Measurements from ENCODE around the gene RASSF5.

The RASSF5 gene

DNA sequence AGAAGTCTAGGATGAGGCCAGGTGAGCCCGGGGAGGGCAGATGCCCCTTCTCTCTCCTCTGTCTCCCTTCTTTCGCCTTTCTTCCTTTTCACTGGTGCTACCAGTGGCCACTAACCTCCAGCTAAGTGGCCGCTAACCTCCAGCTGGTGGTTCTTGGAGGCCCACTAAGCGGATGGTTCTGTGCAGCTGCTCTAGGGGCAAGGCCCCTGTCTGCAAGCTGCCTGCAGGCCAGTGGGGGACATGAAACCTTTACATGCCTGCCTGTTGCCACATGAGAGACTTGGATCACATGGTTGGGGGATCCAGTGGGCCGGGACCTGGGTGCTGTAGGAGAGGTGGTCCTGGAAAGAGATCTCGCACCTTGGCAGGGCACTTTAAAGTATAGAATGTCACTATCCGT, 19.4 kb upstream of the RASSF5 start:
- 87 to 88% methylated on average over 7 of the region's 7 CpGs for WGBS, 2 experiments
- H3K36me3 ChIP-seq (ENCODE audit: control insufficient read depth, insufficient read depth, low read length): no peaks in the 10 kb centered on the region
- no peak overlapping the region for H3K4me3 ChIP-seq (ENCODE audit: insufficient read depth, low read depth, low read length)
- no peaks in the 10 kb centered on the region for H3K9me3 ChIP-seq (ENCODE audit: control insufficient read depth, low read length)
- no peaks in the 10 kb centered on the region for H3K27me3 ChIP-seq (ENCODE audit: control insufficient read depth, insufficient read depth, low read length, poor library complexity, severe bottlenecking)
- no peak overlapping the region for H3K27ac ChIP-seq (ENCODE audit: insufficient read depth, low read depth, low read length, poor library complexity, severe bottlenecking)
- H3K4me1 ChIP-seq (ENCODE audit: control insufficient read depth, insufficient read depth, low read length): no peaks in the 10 kb centered on the region

DNA sequence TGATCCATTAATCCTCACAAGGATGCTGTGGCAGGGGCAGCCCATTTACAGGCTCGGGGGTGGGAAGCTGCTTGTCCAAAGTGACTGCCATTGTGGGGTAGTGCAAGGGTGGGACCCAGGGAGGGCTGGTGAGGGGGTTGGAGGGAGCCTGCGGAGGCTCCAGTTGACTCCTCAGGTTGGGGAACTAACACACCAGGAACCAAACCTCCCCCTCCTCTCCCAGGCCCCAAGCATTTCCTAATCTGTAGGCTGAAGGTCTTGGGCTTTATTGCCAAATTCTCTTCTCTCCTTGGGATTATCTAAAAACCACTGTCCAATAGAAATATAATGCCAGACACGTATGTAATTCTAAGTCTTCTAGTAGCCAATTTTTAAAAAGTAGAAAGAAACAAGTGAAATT, 18.9 kb upstream of the RASSF5 start:
- no peak overlapping the region for H3K4me3 ChIP-seq (ENCODE audit: insufficient read depth, low read depth, low read length)
- 83 to 87% methylated on average over 2 to 3 of the region's 3 CpGs for WGBS, 2 experiments
- H3K4me1 ChIP-seq (ENCODE audit: control insufficient read depth, insufficient read depth, low read length): no peaks in the 10 kb centered on the region
- H3K36me3 ChIP-seq (ENCODE audit: control insufficient read depth, insufficient read depth, low read length): no peaks in the 10 kb centered on the region
- H3K27ac ChIP-seq (ENCODE audit: insufficient read depth, low read depth, low read length, poor library complexity, severe bottlenecking): no peak overlapping the region
- H3K9me3 ChIP-seq (ENCODE audit: control insufficient read depth, low read length): no peaks in the 10 kb centered on the region
- no peaks in the 10 kb centered on the region for H3K27me3 ChIP-seq (ENCODE audit: control insufficient read depth, insufficient read depth, low read length, poor library complexity, severe bottlenecking)

DNA sequence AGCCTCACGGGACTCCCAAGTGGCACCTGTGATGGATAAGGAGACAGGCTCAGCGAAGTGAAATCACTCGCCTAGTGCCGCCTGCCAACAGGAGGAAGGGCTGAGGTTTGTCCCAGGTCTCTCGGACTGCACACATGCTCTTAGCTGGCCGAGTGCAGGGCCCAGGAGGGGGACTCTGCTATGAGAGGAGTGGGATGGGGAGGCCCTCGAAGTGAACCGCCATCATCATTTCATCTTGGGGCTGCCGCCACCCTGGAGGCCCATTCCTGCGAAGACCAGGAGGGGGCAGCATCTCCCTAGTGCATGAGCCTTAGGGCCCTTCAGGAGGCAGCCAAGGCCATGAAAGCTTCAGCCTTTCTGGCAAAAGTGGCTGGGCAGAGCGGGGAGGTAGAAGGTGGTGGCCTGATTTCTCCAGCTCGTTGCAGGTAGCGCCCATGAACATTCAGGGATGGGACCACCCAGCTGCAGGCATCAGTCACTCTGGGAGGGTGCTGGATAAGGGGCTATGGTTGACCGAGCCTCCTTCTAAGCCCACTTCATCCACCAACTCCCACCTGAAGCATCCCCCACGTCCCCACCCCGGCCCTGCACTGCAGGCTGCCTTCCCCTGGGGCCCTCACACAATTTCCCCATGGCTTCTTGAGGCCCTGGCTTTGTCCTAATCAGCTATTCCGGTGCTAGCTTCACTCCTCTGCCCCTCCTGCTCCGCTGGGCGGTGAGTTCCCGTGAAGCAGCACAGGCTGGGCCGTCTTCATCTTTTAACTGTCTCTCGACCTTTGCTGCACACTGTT, 17.2 kb upstream of the RASSF5 start:
- Histone ChIP-seq H3K4me1 (ENCODE audit: control insufficient read depth, insufficient read depth, low read length) (no peaks in the 10 kb centered on the region), H3K4me3 (ENCODE audit: insufficient read depth, low read depth, low read length) (no peak overlapping the region), H3K27me3 (ENCODE audit: control insufficient read depth, insufficient read depth, low read length, poor library complexity, severe bottlenecking) (no peaks in the 10 kb centered on the region), H3K9me3 (ENCODE audit: control insufficient read depth, low read length) (no peaks in the 10 kb centered on the region), H3K27ac (ENCODE audit: insufficient read depth, low read depth, low read length, poor library complexity, severe bottlenecking) (no peak overlapping the region), H3K36me3 (ENCODE audit: control insufficient read depth, insufficient read depth, low read length) (no peaks in the 10 kb centered on the region)
- WGBS, 2 experiments: 68 to 70% methylated on average over 22 of the region's 22 CpGs

DNA sequence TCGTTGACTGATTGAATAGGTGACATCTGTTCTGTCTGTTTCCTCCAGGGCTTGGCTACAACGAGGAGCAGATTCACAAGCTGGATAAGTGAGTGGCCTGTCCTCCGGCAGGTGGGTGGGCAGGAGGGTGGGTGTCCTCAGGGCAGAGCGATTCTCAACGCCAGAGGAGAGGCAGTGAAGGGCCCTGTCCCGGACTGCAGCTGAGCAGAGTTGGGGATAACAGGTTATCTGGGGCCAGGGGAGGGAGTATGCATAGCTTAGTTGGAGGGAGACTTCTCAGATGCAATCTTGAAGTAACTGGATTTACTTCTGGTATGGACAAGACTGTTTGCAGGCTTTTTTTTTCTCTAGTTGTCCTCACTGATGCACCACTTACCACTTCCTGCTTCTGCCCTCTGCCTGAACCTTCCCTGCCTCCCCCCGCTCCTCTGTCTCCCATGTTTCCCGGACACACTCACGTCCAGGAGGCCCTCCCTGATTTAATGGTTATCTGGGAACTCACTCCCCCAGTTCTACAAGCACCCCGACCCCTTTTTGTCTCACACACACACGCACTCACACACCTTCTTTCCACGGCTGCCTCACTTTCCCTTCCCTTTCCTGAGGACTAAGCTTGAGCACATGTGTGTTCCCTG, 16.4 kb upstream of the RASSF5 start:
- WGBS, 2 experiments: 91 to 93% methylated on average over 12 of the region's 12 CpGs

DNA sequence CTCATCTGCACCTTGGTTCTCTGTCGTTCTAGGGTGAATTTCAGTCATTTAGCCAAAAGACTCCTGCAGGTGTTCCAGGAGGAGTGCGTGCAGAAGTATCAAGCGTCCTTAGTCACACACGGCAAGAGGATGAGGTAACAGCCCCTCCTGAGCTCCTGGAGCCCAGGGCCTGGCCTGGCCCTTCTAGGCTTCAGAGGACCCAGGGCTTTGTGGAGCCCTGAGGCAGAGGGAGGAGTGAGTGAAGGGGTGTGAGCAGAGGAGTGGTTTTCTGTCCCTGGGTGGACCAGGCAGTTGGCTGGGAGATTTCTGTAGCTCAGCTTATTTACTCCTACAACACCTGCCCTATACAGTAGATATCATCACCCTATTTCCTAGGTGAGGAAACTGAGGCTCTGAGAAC, 15.7 kb upstream of the RASSF5 start:
- H3K4me3 ChIP-seq (ENCODE audit: insufficient read depth, low read depth, low read length): no peak overlapping the region
- H3K27ac ChIP-seq (ENCODE audit: insufficient read depth, low read depth, low read length, poor library complexity, severe bottlenecking): no peak overlapping the region
- no peaks in the 10 kb centered on the region for H3K27me3 ChIP-seq (ENCODE audit: control insufficient read depth, insufficient read depth, low read length, poor library complexity, severe bottlenecking)
- no peaks in the 10 kb centered on the region for H3K4me1 ChIP-seq (ENCODE audit: control insufficient read depth, insufficient read depth, low read length)
- WGBS, 2 experiments: 93 to 95% methylated on average over 4 of the region's 4 CpGs
- H3K9me3 ChIP-seq (ENCODE audit: control insufficient read depth, low read length): no peaks in the 10 kb centered on the region
- no peaks in the 10 kb centered on the region for H3K36me3 ChIP-seq (ENCODE audit: control insufficient read depth, insufficient read depth, low read length)

More for the DNA sequence above, 16.4 kb upstream of the RASSF5 start:
- Histone ChIP-seq H3K27me3 (ENCODE audit: control insufficient read depth, insufficient read depth, low read length, poor library complexity, severe bottlenecking) (no peaks in the 10 kb centered on the region), H3K9me3 (ENCODE audit: control insufficient read depth, low read length) (no peaks in the 10 kb centered on the region), H3K36me3 (ENCODE audit: control insufficient read depth, insufficient read depth, low read length) (no peaks in the 10 kb centered on the region), H3K27ac (ENCODE audit: insufficient read depth, low read depth, low read length, poor library complexity, severe bottlenecking) (no peak overlapping the region), H3K4me3 (ENCODE audit: insufficient read depth, low read depth, low read length) (no peak overlapping the region), H3K4me1 (ENCODE audit: control insufficient read depth, insufficient read depth, low read length) (no peaks in the 10 kb centered on the region)

DNA sequence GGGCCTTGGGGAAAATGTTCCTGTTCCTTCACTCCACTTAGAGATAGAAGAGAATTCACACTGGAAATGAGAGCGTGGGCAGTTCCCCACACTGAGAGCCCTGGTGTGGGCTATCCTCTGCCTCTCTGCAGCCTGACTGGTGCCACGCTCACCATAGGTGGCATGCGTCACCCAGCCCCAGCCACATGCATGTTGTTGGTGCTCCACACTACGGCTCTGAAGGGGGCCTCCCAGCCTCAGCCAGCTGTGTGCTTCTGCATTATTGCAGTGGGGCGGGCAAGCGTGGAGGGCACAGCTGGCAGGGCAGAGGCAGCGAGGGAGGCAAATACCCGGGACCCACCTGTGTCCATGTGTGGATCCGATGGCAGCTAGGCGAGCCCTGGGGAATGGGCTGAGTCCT, 14.7 kb upstream of the RASSF5 start:
- 95 to 96% methylated on average over 10 of the region's 10 CpGs for WGBS, 2 experiments
- H3K27ac ChIP-seq (ENCODE audit: insufficient read depth, low read depth, low read length, poor library complexity, severe bottlenecking): no peak overlapping the region
- H3K4me1 ChIP-seq (ENCODE audit: control insufficient read depth, insufficient read depth, low read length): no peaks in the 10 kb centered on the region
- H3K9me3 ChIP-seq (ENCODE audit: control insufficient read depth, low read length): no peaks in the 10 kb centered on the region
- no peak overlapping the region for H3K4me3 ChIP-seq (ENCODE audit: insufficient read depth, low read depth, low read length)
- no peaks in the 10 kb centered on the region for H3K36me3 ChIP-seq (ENCODE audit: control insufficient read depth, insufficient read depth, low read length)
- H3K27me3 ChIP-seq (ENCODE audit: control insufficient read depth, insufficient read depth, low read length, poor library complexity, severe bottlenecking): no peaks in the 10 kb centered on the region

DNA sequence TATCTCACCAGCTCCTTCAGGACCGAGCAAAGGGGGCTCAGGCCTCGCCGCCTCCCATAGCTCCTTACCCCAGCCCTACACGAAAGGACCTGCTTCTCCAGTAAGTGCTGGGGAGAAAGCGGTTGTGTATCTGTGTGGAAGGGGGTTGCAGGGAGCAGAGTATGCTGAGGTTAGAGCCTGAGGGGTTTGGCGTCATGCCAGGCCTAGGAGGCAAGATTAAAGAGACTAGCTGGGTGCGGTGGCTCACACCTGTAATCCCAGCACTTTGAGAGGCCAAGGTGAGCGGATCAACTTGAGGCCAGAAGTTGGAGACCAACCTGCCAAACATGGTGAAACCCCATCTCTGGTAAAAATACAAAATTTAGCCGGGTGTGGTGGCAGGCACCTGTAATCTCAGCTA, 14.1 kb upstream of the RASSF5 start:
- 89% methylated on average over 9 of the region's 9 CpGs for WGBS, 2 experiments
- H3K4me1 ChIP-seq (ENCODE audit: control insufficient read depth, insufficient read depth, low read length): no peaks in the 10 kb centered on the region
- no peaks in the 10 kb centered on the region for H3K9me3 ChIP-seq (ENCODE audit: control insufficient read depth, low read length)
- H3K36me3 ChIP-seq (ENCODE audit: control insufficient read depth, insufficient read depth, low read length): no peaks in the 10 kb centered on the region
- no peak overlapping the region for H3K4me3 ChIP-seq (ENCODE audit: insufficient read depth, low read depth, low read length)
- no peaks in the 10 kb centered on the region for H3K27me3 ChIP-seq (ENCODE audit: control insufficient read depth, insufficient read depth, low read length, poor library complexity, severe bottlenecking)
- no peak overlapping the region for H3K27ac ChIP-seq (ENCODE audit: insufficient read depth, low read depth, low read length, poor library complexity, severe bottlenecking)

DNA sequence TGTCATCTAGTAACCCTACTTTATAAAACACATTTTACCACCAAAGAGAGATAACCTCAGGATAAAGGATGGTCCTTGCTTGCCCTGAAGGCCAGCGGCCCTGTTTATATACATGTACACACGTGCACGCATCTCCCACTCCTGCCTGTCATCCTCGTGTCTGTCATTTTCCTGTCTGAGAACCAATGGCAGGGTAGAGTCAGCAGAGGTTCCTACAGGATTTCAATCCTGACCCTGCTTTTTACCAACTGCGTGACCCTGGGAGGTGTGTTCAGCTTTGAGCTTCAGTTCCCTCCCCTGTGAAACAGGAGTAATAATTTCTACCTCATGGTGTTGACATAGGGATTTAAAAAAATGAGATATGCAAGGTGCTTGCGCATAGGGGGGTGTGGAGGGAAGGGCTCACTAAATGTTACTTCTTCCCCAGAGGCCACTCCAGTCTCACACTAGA, 12.3 kb upstream of the RASSF5 start:
- H3K9me3 ChIP-seq (ENCODE audit: control insufficient read depth, low read length): no peaks in the 10 kb centered on the region
- no peak overlapping the region for H3K4me3 ChIP-seq (ENCODE audit: insufficient read depth, low read depth, low read length)
- WGBS, 2 experiments: 95 to 99% methylated on average over 6 of the region's 6 CpGs
- H3K27ac ChIP-seq (ENCODE audit: insufficient read depth, low read depth, low read length, poor library complexity, severe bottlenecking): no peak overlapping the region
- no peaks in the 10 kb centered on the region for H3K27me3 ChIP-seq (ENCODE audit: control insufficient read depth, insufficient read depth, low read length, poor library complexity, severe bottlenecking)
- no peaks in the 10 kb centered on the region for H3K4me1 ChIP-seq (ENCODE audit: control insufficient read depth, insufficient read depth, low read length)
- H3K36me3 ChIP-seq (ENCODE audit: control insufficient read depth, insufficient read depth, low read length): no peaks in the 10 kb centered on the region

DNA sequence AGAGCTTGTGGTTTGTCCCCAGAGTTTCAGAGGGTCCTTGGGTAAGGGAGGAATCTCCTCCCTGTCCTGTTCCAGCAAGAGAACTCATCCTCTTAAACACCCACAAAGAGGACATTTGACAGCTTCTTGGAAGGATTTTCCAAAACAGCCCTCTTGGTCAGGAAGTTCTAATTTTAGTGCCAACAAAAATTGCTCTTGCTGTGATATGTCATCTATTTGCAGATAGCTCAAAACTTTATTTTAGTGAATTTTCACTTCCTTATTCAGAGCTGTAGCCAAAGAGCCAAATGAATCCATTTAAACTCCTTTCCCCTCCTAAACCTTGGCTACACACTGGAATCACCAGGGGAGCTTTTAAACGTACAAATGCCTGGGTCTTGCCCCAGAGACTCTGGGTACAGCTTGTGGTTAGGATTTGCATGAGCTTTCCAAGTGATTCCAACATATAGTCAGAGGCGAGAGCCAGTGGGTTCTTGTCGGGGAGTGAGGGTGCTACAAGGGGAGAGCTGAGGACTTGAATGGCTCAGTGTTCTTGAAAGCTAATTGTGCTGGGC, 11.8 kb upstream of the RASSF5 start:
- Histone ChIP-seq H3K27me3 (ENCODE audit: control insufficient read depth, insufficient read depth, low read length, poor library complexity, severe bottlenecking) (no peaks in the 10 kb centered on the region), H3K4me3 (ENCODE audit: insufficient read depth, low read depth, low read length) (no peak overlapping the region), H3K36me3 (ENCODE audit: control insufficient read depth, insufficient read depth, low read length) (no peaks in the 10 kb centered on the region), H3K4me1 (ENCODE audit: control insufficient read depth, insufficient read depth, low read length) (no peaks in the 10 kb centered on the region), H3K27ac (ENCODE audit: insufficient read depth, low read depth, low read length, poor library complexity, severe bottlenecking) (no peak overlapping the region), H3K9me3 (ENCODE audit: control insufficient read depth, low read length) (no peaks in the 10 kb centered on the region)
- 78 to 85% methylated on average over 3 of the region's 3 CpGs for WGBS, 2 experiments

DNA sequence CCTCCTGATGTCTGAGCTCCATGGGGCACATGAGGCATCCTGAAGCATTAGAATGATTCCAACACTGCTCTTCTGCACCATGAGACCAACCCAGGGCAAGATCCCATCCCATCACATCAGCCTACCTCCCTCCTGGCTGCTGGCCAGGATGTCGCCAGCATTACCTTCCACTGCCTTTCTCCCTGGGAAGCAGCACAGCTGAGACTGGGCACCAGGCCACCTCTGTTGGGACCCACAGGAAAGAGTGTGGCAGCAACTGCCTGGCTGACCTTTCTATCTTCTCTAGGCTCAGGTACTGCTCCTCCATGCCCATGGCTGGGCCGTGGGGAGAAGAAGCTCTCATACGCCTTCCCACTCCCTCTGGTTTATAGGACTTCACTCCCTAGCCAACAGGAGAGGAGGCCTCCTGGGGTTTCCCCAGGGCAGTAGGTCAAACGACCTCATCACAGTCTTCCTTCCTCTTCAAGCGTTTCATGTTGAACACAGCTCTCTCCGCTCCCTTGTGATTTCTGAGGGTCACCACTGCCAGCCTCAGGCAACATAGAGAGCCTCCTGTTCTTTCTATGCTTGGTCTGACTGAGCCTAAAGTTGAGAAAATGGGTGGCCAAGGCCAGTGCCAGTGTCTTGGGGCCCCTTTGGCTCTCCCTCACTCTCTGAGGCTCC, 11.1 kb upstream of the RASSF5 start:
- Histone ChIP-seq H3K27me3 (ENCODE audit: control insufficient read depth, insufficient read depth, low read length, poor library complexity, severe bottlenecking) (no peaks in the 10 kb centered on the region), H3K36me3 (ENCODE audit: control insufficient read depth, insufficient read depth, low read length) (no peaks in the 10 kb centered on the region), H3K4me3 (ENCODE audit: insufficient read depth, low read depth, low read length) (no peak overlapping the region), H3K9me3 (ENCODE audit: control insufficient read depth, low read length) (no peaks in the 10 kb centered on the region), H3K27ac (ENCODE audit: insufficient read depth, low read depth, low read length, poor library complexity, severe bottlenecking) (no peak overlapping the region), H3K4me1 (ENCODE audit: control insufficient read depth, insufficient read depth, low read length) (peaks cover 4% of the 10 kb centered on the region)
- WGBS, 2 experiments: 71 to 74% methylated on average over 6 of the region's 6 CpGs

All from ectodermal cell (in vitro differentiated cells).